ENCODE data around the gene SSX2IP.
"Not testable (repeated sequence)": the region's sequence is repeated elsewhere in the genome, so short reads cannot be mapped to it uniquely, and the experiment has no call there.

The SSX2IP gene

GRCh38 chr1:84619383-84620102 is 70.7 kb downstream of the SSX2IP start:
- no peak for DNase-seq (ENCODE audit: low read depth)

- no peak for DNase-seq (ENCODE audit: low read depth)
Observed at GRCh38 chr1:84617349-84617748, 72.9 kb downstream of the SSX2IP start.

GRCh38 chr1:84615790-84616189 is 74.5 kb downstream of the SSX2IP start:
- no peak for DNase-seq (ENCODE audit: low read depth)

- no peak for DNase-seq (ENCODE audit: low read depth)
Observed at GRCh38 chr1:84613887-84614286, 76.4 kb downstream of the SSX2IP start.

GRCh38 chr1:84613026-84613425 is 77.2 kb downstream of the SSX2IP start:
- DNase-seq (ENCODE audit: low read depth): no peak

GRCh38 chr1:84611796-84612195 is 78.5 kb downstream of the SSX2IP start:
- DNase-seq (ENCODE audit: low read depth): no peak

- DNase-seq (ENCODE audit: low read depth): no peak
Observed at GRCh38 chr1:84611091-84611490, 79.2 kb downstream of the SSX2IP start.

GRCh38 chr1:84606977-84607376 is 83.3 kb downstream of the SSX2IP start:
- DNase-seq (ENCODE audit: low read depth): no peak

GRCh38 chr1:84605157-84605556 is 85.1 kb downstream of the SSX2IP start:
- DNase-seq (ENCODE audit: low read depth): no peak

GRCh38 chr1:84603941-84604830 is 86.1 kb downstream of the SSX2IP start:
- DNase-seq (ENCODE audit: low read depth): no peak

- no peak for DNase-seq (ENCODE audit: low read depth)
Observed at GRCh38 chr1:84603223-84603622, 87.0 kb downstream of the SSX2IP start.

GRCh38 chr1:84600796-84601195 is 89.5 kb downstream of the SSX2IP start:
- no peak for DNase-seq (ENCODE audit: low read depth)

- DNase-seq (ENCODE audit: low read depth): no peak
Observed at GRCh38 chr1:84598846-84599741, 91.2 kb downstream of the SSX2IP start.

- no peak for DNase-seq (ENCODE audit: low read depth)
Observed at GRCh38 chr1:84598418-84598817, 91.8 kb downstream of the SSX2IP start.

- no peak for DNase-seq (ENCODE audit: low read depth)
Observed at GRCh38 chr1:84597011-84597410, 93.2 kb downstream of the SSX2IP start.

GRCh38 chr1:84594959-84595358 is 95.3 kb downstream of the SSX2IP start:
- DNase-seq (ENCODE audit: low read depth): not testable (repeated sequence)

All from T-helper 22 cell (primary cell).